HG02623 (cell line): ENCODE results near the gene CTSV.
"Not testable (repeated sequence)": the region's sequence is repeated elsewhere in the genome, so short reads cannot be mapped to it uniquely, and the experiment has no call there.

Experiments used
- ATAC-seq: cut with Tn5 transposase; IDR thresholded peaks from one replicate; pipeline ENCODE4 v1.9.1; 2021; ENCODE audit warnings: moderate library complexity; ENCODE audit not compliant: unreplicated experiment

The CTSV gene

DNA sequence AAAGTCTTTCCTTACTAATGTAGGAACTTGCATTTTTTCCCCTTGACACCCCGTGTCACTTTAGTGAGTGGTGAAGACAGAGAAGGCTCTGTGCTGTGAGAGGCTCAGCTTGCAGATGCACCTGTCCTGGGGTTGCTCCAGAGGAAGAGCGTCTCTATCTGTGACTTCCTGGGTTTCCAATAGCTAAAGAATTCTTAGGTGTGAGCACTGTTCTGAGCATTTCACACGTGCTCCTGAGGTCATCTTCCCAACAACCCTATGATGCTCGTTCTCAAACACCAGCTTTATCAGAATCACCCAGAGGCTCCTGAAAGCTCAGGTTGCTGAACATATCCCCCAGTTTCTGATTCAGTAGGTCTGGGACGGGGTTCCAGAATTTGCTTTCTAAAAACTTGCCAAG lies 6.4 kb upstream of the CTSV start:
- no peak for ATAC-seq

DNA sequence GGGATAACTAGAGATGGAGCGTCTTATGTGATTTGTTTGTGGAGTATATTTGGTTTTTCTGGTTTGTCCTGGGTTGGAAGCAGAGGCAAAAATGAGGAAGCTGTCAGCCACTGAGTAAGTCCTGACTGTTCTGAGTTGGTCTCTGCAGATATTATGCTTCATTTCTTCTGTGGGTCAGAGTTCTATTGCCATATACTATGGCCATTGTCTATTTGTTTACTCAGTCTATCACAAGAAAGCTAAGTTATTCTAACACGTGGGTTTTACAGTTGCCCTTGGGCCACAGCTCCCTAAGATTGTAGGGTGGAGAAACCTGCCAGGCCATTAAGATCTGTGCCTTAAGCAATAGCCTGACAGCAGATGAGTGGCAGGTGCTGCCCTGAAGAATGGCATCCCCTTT lies 3.0 kb upstream of the CTSV start:
- ATAC-seq: no peak

DNA sequence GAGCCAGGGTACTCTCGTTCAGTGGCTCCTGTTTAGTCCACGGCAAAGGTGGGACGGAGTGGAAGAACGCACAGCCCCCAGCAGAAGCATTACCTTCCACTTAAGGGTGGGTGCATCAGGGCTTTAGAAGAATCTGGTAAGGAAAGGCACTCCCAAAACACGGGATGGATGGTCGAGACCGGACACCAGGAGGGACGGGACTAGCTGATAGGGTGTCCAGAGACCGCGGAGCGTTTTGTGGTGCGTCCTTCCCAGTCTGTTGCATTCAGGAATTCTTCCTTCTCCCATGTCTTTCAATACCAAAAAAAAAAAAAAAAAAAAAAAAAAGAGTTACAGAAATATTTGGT lies 545 bp upstream of the CTSV start:
- ATAC-seq: no peak

DNA sequence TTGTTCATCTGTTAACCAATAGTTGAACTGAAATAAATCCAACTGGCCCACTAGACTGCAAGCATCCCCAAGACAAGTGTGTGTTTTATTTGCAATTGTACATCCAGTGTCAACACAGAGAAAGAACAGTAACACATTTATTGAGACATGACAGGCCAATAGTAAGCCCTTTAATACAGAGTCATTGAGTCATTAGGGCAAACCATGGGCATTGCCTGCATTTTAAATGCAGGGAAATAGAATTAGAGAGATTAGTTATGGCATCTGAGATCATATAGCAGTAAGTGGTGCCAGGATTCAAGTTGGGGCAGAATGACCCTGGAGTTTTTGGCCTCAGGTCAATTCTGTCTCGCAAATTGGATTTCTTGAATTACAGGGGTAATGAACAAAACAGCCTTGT lies 15.4 kb downstream of the CTSV start:
- not testable (repeated sequence) for ATAC-seq

DNA sequence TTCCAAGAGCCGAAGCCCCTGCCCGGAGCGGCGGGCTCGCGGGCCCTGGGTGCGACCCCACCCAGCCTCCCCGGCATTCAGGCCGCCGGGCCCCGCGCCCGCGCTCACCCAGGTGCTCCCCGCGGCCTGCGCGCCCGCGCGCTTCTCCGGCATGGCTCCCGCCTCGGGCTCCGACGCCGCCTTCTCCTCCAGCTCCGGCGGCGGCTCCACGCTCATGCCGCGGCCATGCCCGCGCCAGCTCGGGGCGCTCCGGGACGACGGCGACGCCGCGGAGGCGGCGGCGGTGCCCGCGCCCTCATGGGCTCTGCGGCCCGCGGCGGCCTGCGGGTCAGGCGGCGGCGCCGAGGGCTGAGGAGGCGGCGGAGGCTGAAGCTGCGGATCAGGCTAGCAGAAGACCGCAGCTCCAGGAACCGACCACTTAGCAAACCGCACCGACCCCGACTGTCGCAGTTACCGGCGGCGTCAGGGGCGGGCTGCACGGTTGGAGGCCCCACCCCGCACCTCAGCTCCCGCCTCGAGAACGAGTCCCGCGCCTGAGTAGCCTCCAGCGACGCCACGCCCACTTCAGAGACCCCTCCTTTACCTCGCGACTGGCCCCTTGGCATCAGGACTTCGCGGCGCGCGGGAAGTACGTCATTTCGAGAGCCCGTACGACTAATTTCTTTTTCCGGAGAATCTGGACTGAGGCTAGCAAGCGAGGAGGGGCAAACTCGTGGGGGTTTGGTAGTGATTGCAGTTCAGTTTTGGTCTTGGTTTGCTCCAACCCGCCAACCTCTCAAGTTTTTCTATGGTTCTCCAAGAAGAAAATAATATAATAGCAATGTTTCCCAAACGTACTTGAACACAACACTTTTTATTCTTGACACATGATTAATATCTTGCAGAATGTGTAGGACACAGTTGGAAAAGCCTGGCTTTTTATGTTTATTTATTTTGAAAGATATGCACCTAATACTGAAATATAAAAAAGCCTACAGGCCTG lies 25.5 kb downstream of the CTSV start:
- ATAC-seq: peak; percentile 85

DNA sequence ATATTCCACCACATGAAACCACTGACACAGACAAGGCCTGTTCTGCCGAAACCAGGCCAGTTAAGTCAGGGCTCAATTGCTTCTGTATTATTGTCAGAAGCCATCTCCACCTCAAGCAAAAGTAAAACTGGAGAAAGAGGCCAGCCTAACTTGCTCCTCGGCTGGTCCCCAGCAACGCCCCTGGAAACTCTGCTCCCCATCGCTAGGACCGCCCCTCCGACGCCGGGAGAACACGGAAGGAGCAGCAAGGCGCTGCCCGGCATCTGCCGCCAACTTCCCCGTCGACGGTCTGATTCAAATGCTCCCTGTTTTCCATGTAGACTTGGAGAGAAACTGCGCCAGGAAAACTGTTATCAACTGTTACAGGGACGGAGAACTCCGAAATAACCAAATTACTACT lies 26.3 kb downstream of the CTSV start:
- ATAC-seq: peak; percentile 69

DNA sequence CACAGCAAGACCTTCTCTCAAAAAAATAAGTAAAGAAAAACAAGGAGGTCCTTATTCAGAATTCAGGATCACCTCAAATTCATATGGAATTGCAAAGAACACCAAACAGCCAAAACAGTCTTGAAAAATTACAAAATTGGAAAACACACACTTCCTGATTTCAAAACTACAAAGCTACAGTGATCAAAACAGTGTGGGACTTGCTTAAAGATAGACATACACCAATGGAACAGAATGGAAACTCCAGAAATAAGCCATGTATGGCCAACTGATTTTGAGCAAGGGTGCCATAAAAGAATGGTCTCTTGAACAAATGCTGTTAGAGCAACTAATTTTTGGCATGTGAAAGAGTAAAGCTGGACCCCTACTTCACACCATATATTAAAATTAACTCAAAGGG lies 36.7 kb downstream of the CTSV start:
- ATAC-seq: not testable (repeated sequence)

DNA sequence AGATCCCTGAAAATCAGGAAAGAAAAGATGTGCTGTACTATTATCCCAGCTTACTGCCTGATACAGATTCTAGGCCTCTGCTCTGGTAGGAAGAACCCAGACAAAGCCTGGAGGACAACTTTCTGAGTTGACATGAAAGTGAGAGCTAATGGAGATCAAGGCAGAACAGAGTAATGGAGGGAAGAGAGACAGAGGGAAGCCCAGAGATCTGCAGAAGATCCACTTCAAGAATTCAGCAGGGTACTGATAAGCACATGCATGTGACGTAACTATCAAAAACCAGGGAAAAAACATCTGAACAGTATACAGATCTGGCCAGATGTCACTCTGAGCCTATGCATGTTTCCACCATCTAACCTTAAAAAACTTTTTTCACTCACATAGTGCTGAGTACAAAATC lies 37.6 kb downstream of the CTSV start:
- not testable (repeated sequence) for ATAC-seq

DNA sequence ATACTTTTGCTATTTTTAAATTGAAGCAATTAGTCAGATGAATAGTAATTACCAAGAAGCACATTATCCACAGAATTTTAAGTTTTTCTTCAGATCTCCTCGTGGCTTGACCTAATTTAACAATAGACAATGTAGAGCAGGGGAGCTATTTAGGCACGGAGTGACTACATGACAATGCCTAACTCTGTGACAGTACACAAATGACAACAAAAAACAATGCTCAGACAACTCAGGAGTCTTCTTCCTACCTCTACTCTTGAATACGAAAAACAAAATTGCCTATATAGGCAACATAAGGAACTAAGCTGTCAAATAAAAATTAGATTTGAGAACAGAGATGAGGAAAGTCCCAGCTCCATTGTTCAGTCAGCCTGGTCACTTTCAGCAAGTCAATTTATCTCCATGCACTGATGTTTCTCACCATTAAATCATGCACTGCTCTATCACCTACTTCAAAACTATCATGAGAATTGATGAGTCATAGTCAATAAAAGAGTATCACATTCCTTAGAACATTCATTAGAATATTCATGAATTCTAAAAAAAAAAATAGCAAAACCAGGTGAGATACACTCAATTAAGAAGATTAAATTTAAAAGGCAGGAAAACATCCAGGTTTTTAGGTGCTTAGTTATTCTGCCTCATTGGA lies 38.7 kb downstream of the CTSV start:
- ATAC-seq: not testable (repeated sequence)

DNA sequence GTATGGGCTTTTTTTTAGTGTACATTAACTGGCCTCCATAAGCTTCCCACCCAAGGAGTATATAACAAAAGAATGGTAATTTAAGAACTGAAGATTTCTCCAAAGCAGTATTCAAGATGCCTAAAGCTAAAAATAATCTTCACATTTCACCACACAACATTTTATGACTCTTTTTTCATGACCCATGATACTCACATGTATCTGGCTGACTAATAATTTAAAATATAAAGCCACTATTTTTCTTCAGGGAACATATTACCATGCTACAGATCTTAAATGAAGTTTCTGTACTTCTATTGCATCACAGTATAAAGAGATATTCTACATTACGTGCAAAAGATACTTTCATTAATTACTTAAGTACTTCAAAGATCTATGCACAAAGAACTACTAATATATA lies 39.2 kb downstream of the CTSV start:
- ATAC-seq: not testable (repeated sequence)

DNA sequence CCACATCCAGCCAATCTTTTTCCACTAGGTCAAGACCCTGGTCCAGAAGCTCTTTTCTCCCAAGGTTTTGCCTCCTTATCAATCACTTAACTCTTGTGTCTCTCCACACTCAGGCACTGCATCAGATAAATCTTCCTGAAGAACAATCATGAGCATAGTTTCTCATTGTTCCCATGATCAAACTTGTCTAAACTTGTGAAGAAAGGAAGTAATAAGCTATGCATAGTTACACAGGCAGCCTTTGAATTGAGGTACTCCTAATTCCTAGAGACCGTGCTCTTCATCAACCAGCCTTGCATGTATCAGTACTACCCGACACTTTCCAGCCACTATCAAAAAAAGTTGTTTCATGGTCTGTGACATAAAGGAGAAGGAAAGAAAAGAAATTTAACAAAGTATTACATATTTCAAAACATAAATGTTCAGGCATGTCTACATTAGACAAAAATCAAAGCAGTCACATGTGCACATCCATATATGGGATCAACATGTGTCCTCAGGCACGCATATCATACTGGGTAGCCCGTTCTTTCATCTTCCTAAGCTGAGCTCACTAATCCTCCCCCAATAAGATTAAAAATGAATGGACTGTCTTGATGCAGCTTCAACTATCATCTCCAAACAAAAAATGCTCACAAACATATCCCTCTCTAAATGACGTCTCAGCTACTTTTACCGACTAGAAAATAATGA lies 41.8 kb downstream of the CTSV start:
- not testable (repeated sequence) for ATAC-seq

DNA sequence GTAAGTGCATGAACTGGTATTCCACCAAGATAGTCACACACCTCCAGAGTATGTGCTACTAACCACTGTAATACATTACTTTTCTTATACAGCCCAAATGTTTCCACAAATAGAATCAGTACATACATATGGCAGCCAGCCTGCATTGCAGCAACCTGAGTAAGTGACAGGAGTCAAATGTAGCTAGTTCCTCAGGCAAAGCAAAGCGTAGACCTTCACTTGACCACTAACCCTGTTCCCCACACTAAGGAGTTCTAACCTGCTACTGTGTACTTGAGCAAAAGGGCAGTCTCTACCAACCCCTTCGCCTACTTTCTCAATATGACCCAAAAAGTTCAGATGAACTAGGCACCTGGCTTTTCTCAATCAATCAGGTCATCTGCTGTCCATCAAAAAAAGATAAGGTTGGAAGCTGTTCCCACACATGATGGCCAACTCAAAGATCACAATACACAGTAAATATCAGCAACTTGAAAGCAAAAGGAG lies 44.4 kb downstream of the CTSV start:
- ATAC-seq: not testable (repeated sequence)

DNA sequence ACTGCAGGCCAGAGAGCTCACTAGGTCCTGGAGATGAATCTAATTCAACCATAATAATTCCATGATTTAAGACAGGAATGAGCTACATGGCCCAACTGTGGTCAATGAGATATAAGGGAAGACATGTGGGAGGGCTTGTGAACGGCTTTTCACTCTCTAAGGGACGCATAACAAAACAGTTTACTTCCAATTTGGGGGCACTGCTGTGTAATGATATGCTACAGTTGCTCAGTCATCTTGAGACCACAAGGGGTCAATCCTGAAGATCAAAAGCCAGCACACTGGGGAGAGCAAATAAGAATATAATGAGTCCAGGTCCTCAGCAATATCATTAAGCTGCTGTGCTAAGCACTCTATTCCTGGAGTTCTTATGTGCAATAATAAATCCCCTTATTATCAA lies 46.6 kb downstream of the CTSV start:
- ATAC-seq: not testable (repeated sequence)

DNA sequence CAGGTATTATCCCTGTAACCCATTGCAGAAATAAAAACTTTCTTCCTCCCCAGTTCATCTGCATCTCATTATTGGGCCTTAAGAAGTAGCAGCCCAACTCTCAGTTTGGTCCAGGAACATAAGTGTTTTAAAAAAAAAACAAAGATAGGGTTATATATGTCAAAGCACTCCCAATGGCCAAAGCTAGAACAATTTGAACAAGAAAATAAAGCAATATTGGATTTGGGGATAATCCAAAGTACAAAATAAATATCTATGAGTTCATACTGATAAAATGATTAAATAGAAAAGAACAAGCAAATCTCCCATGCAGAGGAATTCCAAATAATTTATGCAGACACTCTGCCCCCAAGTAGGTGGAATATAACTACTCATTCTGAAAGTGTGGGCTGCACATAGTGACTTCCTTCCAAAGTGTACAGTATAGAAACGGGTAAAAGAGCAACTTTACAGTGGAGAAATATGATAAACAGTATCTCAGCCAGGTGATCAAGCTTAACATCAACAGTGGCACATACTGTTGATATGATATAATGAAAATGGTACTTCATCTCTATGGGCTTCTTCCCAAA lies 49.1 kb downstream of the CTSV start:
- not testable (repeated sequence) for ATAC-seq

DNA sequence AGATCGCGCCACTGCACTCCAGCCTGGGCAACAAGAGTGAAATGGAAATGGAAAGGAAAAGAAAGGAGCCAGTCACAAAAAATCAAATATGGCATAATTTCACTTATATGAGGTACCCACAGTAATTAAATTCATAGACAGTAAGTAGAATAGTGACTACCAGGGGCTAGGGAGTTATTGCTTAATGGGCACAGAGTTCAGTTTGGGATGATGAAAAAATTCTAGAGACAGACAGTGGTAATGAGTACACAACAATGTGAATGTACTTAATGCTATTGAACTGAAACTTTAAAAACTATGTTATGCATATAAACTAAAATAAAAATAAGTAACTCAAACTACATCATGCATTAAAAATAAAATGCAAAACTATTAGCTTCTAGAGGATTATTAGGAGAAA lies 54.1 kb downstream of the CTSV start:
- ATAC-seq: not testable (repeated sequence)

DNA sequence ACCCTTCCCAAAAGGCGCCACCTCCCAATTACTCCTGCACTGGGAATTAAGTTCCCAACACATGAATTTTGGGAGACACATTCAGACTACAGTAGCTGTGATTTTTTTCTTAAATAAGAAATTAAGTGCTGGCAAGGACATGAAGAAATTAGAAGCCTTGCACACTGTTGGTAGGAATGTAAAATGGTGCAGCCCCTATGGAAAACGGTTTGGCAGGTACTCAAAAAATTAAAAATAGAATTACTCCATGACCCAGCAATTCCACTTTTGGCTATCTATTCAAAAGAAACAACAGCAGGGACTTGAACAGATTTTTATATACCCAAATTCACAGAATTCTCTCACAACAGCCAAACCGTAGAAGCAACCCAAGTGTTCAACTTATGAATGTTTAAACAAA lies 54.8 kb downstream of the CTSV start:
- not testable (repeated sequence) for ATAC-seq

DNA sequence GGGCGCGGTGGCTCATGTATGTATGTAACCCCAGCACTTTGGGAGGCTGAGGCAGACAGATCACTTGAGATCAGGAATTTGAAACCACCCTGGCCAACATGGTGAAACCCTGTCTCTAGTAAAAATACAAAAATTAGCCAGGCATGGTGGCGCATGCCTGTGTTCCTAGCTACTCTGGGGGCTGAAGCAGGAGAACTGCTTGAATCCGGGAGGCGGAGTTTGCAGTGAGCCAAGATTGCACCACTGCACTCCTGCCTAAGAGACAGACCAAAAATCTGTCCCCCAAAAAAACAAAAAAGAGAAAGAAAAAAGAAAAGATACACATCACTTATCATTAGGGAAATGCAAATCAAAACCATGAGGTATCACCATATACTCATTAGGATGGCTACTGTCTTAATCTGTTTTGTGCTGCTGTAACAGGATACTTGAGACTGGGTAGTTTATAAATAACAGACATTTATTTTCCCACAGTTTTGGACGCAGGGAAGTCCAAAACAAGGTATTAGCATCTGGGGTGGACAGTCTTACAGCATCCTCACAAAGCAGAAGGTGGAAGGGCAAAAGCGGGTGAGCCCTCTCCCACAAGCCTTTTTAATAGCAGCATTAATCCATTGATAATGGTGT lies 55.3 kb downstream of the CTSV start:
- not testable (repeated sequence) for ATAC-seq
